ENCODE results near the gene OTOS.

Gene OTOS

GRCh38 chr2:240125742-240126141 is 14.7 kb downstream of the OTOS start:
- Histone ChIP-seq H3K4ac (ENCODE audit: low read depth, low read length) (no peak overlapping the region), H3K79me2 (ENCODE audit: control insufficient read depth, insufficient read depth, low read length, poor library complexity) (no peaks in the 10 kb centered on the region), H3K4me2 (ENCODE audit: low read length) (no peak overlapping the region), H3K23ac (ENCODE audit: low read length) (no peak overlapping the region), H4K91ac (ENCODE audit: low read depth, low read length) (no peak overlapping the region), H3K36me3 (ENCODE audit: control insufficient read depth in 1 of 2, insufficient read depth in 2 of 2, low read length in 2 of 2) (peaks cover 42 to 46% of the 10 kb centered on the region in 2 experiments), H3K27me3 (ENCODE audit: insufficient read depth, low read length) (no peaks in the 10 kb centered on the region), H3K14ac (ENCODE audit: low read length) (no peak overlapping the region), H3K79me1 (ENCODE audit: low read length) (no peaks in the 10 kb centered on the region), H3K4me3 (ENCODE audit: low read depth, low read length) (no peak overlapping the region), H3K9me3 (ENCODE audit: insufficient read depth, low read depth, low read length) (no peaks in the 10 kb centered on the region), H2AK5ac (ENCODE audit: low read length) (no peak overlapping the region), H4K12ac (ENCODE audit: low read depth, low read length) (no peak overlapping the region), H2BK12ac (ENCODE audit: low read length) (no peak overlapping the region), H2BK5ac (ENCODE audit: low read depth, low read length, poor library complexity) (no peak overlapping the region), H2AFZ (ENCODE audit: insufficient read depth, low read length, poor library complexity) (no peak overlapping the region), H3K4me1 (ENCODE audit: control insufficient read depth in 1 of 2, insufficient read depth in 2 of 2, low read length in 2 of 2) (no peaks in the 10 kb centered on the region), H2BK120ac (ENCODE audit: insufficient read depth, low read length, poor library complexity) (no peak overlapping the region), H3K27ac (ENCODE audit: low read depth, low read length) (no peak overlapping the region), H4K8ac (ENCODE audit: low read depth, low read length) (no peak overlapping the region), H3K9ac (ENCODE audit: low read length) (no peak overlapping the region), H3K18ac (ENCODE audit: low read length) (no peak overlapping the region)
- no peak for DNase-seq
- WGBS (ENCODE audit: extremely low coverage, insufficient coverage, insufficient read length): no CpG with 5 or more reads among the region's 14 CpGs

GRCh38 chr2:240124651-240125030 is 15.8 kb downstream of the OTOS start:
- H3K4me2 ChIP-seq (ENCODE audit: low read length): no peak overlapping the region
- no peak overlapping the region for H2BK5ac ChIP-seq (ENCODE audit: low read depth, low read length, poor library complexity)
- H3K9me3 ChIP-seq (ENCODE audit: insufficient read depth, low read depth, low read length): no peaks in the 10 kb centered on the region
- no peak overlapping the region for H3K18ac ChIP-seq (ENCODE audit: low read length)
- no peak overlapping the region for H4K12ac ChIP-seq (ENCODE audit: low read depth, low read length)
- no CpG with 5 or more reads among the region's 8 CpGs for WGBS (ENCODE audit: extremely low coverage, insufficient coverage, insufficient read length)
- H3K23ac ChIP-seq (ENCODE audit: low read length): no peak overlapping the region
- DNase-seq: no peak
- no peak overlapping the region for H2BK12ac ChIP-seq (ENCODE audit: low read length)
- no peak overlapping the region for H3K4ac ChIP-seq (ENCODE audit: low read depth, low read length)
- no peak overlapping the region for H3K4me3 ChIP-seq (ENCODE audit: low read depth, low read length)
- no peak overlapping the region for H3K27ac ChIP-seq (ENCODE audit: low read depth, low read length)
- no peaks in the 10 kb centered on the region for H3K79me2 ChIP-seq (ENCODE audit: control insufficient read depth, insufficient read depth, low read length, poor library complexity)
- no peak overlapping the region for H2AK5ac ChIP-seq (ENCODE audit: low read length)
- no peaks in the 10 kb centered on the region for H3K27me3 ChIP-seq (ENCODE audit: insufficient read depth, low read length)
- H4K8ac ChIP-seq (ENCODE audit: low read depth, low read length): no peak overlapping the region
- H2AFZ ChIP-seq (ENCODE audit: insufficient read depth, low read length, poor library complexity): no peak overlapping the region
- H3K14ac ChIP-seq (ENCODE audit: low read length): no peak overlapping the region
- no peaks in the 10 kb centered on the region for H3K4me1 ChIP-seq (ENCODE audit: control insufficient read depth in 1 of 2, insufficient read depth in 2 of 2, low read length in 2 of 2)
- H3K9ac ChIP-seq (ENCODE audit: low read length): no peak overlapping the region
- H2BK120ac ChIP-seq (ENCODE audit: insufficient read depth, low read length, poor library complexity): no peak overlapping the region
- H3K36me3 ChIP-seq (ENCODE audit: control insufficient read depth in 1 of 2, insufficient read depth in 2 of 2, low read length in 2 of 2): peaks cover 32 to 35% of the 10 kb centered on the region in 2 experiments
- no peak overlapping the region for H4K91ac ChIP-seq (ENCODE audit: low read depth, low read length)
- no peaks in the 10 kb centered on the region for H3K79me1 ChIP-seq (ENCODE audit: low read length)

- H4K8ac ChIP-seq (ENCODE audit: low read depth, low read length): no peak overlapping the region
Observed at GRCh38 chr2:240123821-240124650, 16.4 kb downstream of the OTOS start.

GRCh38 chr2:240121675-240122074 is 18.8 kb downstream of the OTOS start:
- Histone ChIP-seq H3K4me1 (ENCODE audit: control insufficient read depth in 1 of 2, insufficient read depth in 2 of 2, low read length in 2 of 2) (no peaks in the 10 kb centered on the region), H4K12ac (ENCODE audit: low read depth, low read length) (no peak overlapping the region), H3K4ac (ENCODE audit: low read depth, low read length) (no peak overlapping the region), H3K79me1 (ENCODE audit: low read length) (no peaks in the 10 kb centered on the region), H2AFZ (ENCODE audit: insufficient read depth, low read length, poor library complexity) (no peak overlapping the region), H3K14ac (ENCODE audit: low read length) (no peak overlapping the region), H3K79me2 (ENCODE audit: control insufficient read depth, insufficient read depth, low read length, poor library complexity) (no peaks in the 10 kb centered on the region), H2BK5ac (ENCODE audit: low read depth, low read length, poor library complexity) (no peak overlapping the region), H3K9ac (ENCODE audit: low read length) (no peak overlapping the region), H3K27me3 (ENCODE audit: insufficient read depth, low read length) (no peaks in the 10 kb centered on the region), H3K23ac (ENCODE audit: low read length) (no peak overlapping the region), H3K27ac (ENCODE audit: low read depth, low read length) (no peak overlapping the region), H2BK120ac (ENCODE audit: insufficient read depth, low read length, poor library complexity) (no peak overlapping the region), H3K9me3 (ENCODE audit: insufficient read depth, low read depth, low read length) (no peaks in the 10 kb centered on the region), H3K36me3 (ENCODE audit: control insufficient read depth in 1 of 2, insufficient read depth in 2 of 2, low read length in 2 of 2) (peaks cover 7 to 9% of the 10 kb centered on the region in 2 experiments), H4K91ac (ENCODE audit: low read depth, low read length) (no peak overlapping the region), H3K18ac (ENCODE audit: low read length) (no peak overlapping the region), H3K4me2 (ENCODE audit: low read length) (no peak overlapping the region), H2BK12ac (ENCODE audit: low read length) (no peak overlapping the region), H3K4me3 (ENCODE audit: low read depth, low read length) (no peak overlapping the region), H2AK5ac (ENCODE audit: low read length) (no peak overlapping the region), H4K8ac (ENCODE audit: low read depth, low read length) (no peak overlapping the region)
- no CpG with 5 or more reads among the region's 11 CpGs for WGBS (ENCODE audit: extremely low coverage, insufficient coverage, insufficient read length)
- DNase-seq: no peak

More at GRCh38 chr2:240123821-240124650, 16.4 kb downstream of the OTOS start:
- Histone ChIP-seq H3K14ac (ENCODE audit: low read length) (no peak overlapping the region), H2BK120ac (ENCODE audit: insufficient read depth, low read length, poor library complexity) (no peak overlapping the region), H3K4me1 (ENCODE audit: control insufficient read depth in 1 of 2, insufficient read depth in 2 of 2, low read length in 2 of 2) (no peaks in the 10 kb centered on the region), H4K12ac (ENCODE audit: low read depth, low read length) (no peak overlapping the region), H3K9ac (ENCODE audit: low read length) (no peak overlapping the region), H3K4ac (ENCODE audit: low read depth, low read length) (no peak overlapping the region), H2BK5ac (ENCODE audit: low read depth, low read length, poor library complexity) (no peak overlapping the region), H3K36me3 (ENCODE audit: control insufficient read depth in 1 of 2, insufficient read depth in 2 of 2, low read length in 2 of 2) (peaks cover 26 to 28% of the 10 kb centered on the region in 2 experiments), H3K27me3 (ENCODE audit: insufficient read depth, low read length) (no peaks in the 10 kb centered on the region), H3K79me1 (ENCODE audit: low read length) (no peaks in the 10 kb centered on the region), H2BK12ac (ENCODE audit: low read length) (no peak overlapping the region), H3K4me2 (ENCODE audit: low read length) (no peak overlapping the region), H3K18ac (ENCODE audit: low read length) (no peak overlapping the region), H3K4me3 (ENCODE audit: low read depth, low read length) (no peak overlapping the region), H2AFZ (ENCODE audit: insufficient read depth, low read length, poor library complexity) (no peak overlapping the region), H3K23ac (ENCODE audit: low read length) (no peak overlapping the region), H3K27ac (ENCODE audit: low read depth, low read length) (no peak overlapping the region), H3K79me2 (ENCODE audit: control insufficient read depth, insufficient read depth, low read length, poor library complexity) (no peaks in the 10 kb centered on the region), H3K9me3 (ENCODE audit: insufficient read depth, low read depth, low read length) (no peaks in the 10 kb centered on the region), H4K91ac (ENCODE audit: low read depth, low read length) (no peak overlapping the region), H2AK5ac (ENCODE audit: low read length) (no peak overlapping the region)
- no peak for DNase-seq
- no CpG with 5 or more reads among the region's 24 CpGs for WGBS (ENCODE audit: extremely low coverage, insufficient coverage, insufficient read length)

Measured in trophoblast cell (in vitro differentiated cells and primary cell).